SK-N-SH (cell line): Measurements from ENCODE around the gene KIZ. TPM values are rescaled to one million over a fixed set of nuclear protein-coding genes. Genes with fewer than 3 reads are reported as not detected.

Source experiments
- CTCF ChIA-PET: fragments of 300-600, 350-600 bp; formaldehyde crosslinking; extraction: SDS; loops from one replicate; lab custom pipeline; 2021; lab: Yijun Ruan, JAX
- POLR2A ChIA-PET: fragments of 350-600 bp; sonication (Branson Sonifier 250); formaldehyde crosslinking; extraction: SDS; loops from one replicate; lab custom pipeline; 2020; ENCODE audit warnings: antibody characterized with exemption, inconsistent platforms; lab: Yijun Ruan, JAX
- DNase-seq: peaks from one replicate; pipeline ENCODE4 v3.0.0; 2012
- H2AFZ ChIP-seq: fragments of 200-600 bp; sonication (generic); 2 replicates; pipeline ENCODE4 v1.8.1; 2016; ENCODE audit warnings: antibody characterized with exemption, mild to moderate bottlenecking, low read depth
- H3F3A ChIP-seq: fragments of 200-600 bp; sonication (generic); replicated peaks from 2 replicates; pipeline ENCODE3; 2016; ENCODE audit warnings: antibody characterized with exemption, mild to moderate bottlenecking; ENCODE audit not compliant: insufficient read depth
- H3K27ac ChIP-seq, 2 experiments: fragments of 200-500 bp in 1 of 2; fragments of 200-600 bp in 1 of 2; sonication (Bioruptor generic) in 1 of 2; sonication (generic), shearing (Covaris generic) in 1 of 2; 2 replicates each; pipeline versions ENCODE4 v1.5.1 to v1.6.1; 2014 to 2016; ENCODE audit warnings: low read depth in 2 of 2, inconsistent platforms in 1 of 2, low read length in 1 of 2, mild to moderate bottlenecking in 1 of 2, mixed read lengths in 1 of 2
- H3K27me3 ChIP-seq: fragments of 200-600 bp; sonication (generic), shearing (Covaris generic); 2 replicates; pipeline ENCODE4 v1.6.1; 2016; ENCODE audit warnings: mixed run types; ENCODE audit not compliant: insufficient read depth
- H3K36me3 ChIP-seq, 2 experiments: fragments of 200-500 bp in 1 of 2; fragments of 200-600 bp in 1 of 2; sonication (Bioruptor generic) in 1 of 2; sonication (generic) in 1 of 2; replicated peaks in 1 of 2; 2 replicates each; pipeline versions ENCODE3 to v1.5.1; 2014 to 2016; ENCODE audit warnings: low read length in 1 of 2, mild to moderate bottlenecking in 1 of 2; ENCODE audit not compliant: insufficient read depth in 2 of 2, control insufficient read depth in 1 of 2
- H3K4me1 ChIP-seq, 2 experiments: fragments of 200-500 bp in 1 of 2; fragments of 200-600 bp in 1 of 2; sonication (Bioruptor generic) in 1 of 2; sonication (generic), shearing (Covaris generic) in 1 of 2; 2 replicates each; pipeline versions ENCODE4 v1.5.1 to v1.6.1; 2014 to 2016; ENCODE audit warnings: low read depth in 1 of 2, low read length in 1 of 2, mixed run types in 1 of 2; ENCODE audit not compliant: insufficient read depth in 2 of 2, control insufficient read depth in 1 of 2
- H3K4me2 ChIP-seq: fragments of 200-600 bp; sonication (generic), shearing (Covaris generic); 2 replicates; pipeline ENCODE4 v1.6.1; 2017; ENCODE audit warnings: mixed run types
- H3K4me3 ChIP-seq, 2 experiments: fragments of 200-500 bp in 1 of 2; fragments of 200-600 bp in 1 of 2; sonication (Bioruptor generic) in 1 of 2; sonication (generic), shearing (Covaris generic) in 1 of 2; 2 replicates each; pipeline versions ENCODE4 v1.5.1 to v1.8.1; 2014 to 2016; ENCODE audit warnings: low read depth in 2 of 2, inconsistent platforms in 1 of 2, low read length in 1 of 2, mild to moderate bottlenecking in 1 of 2, mixed read lengths in 1 of 2, moderate library complexity in 1 of 2
- H3K79me2 ChIP-seq: fragments of 200-600 bp; sonication (generic); 2 replicates; pipeline ENCODE4 v1.8.1; 2017; ENCODE audit warnings: mild to moderate bottlenecking; ENCODE audit not compliant: insufficient read depth
- H3K9ac ChIP-seq: fragments of 200-600 bp; sonication (generic); 2 replicates; pipeline ENCODE4 v1.6.1; 2017; ENCODE audit warnings: mixed run types
- H3K9me2 ChIP-seq: fragments of 200-600 bp; sonication (generic); 2 replicates; pipeline ENCODE4 v1.6.1; 2017; ENCODE audit warnings: mixed run types
- H3K9me3 ChIP-seq: fragments of 200-600 bp; sonication (generic); 2 replicates; pipeline ENCODE4 v1.6.1; 2017; ENCODE audit warnings: mixed run types, mild to moderate bottlenecking, moderate library complexity
- H4K20me1 ChIP-seq: fragments of 200-600 bp; sonication (generic); 2 replicates; pipeline ENCODE4 v1.6.1; 2017; ENCODE audit warnings: mild to moderate bottlenecking, mixed run types; ENCODE audit not compliant: insufficient read depth
- EP300 ChIP-seq, 2 experiments: IDR thresholded peaks; 2 replicates each; pipeline versions ENCODE4 v1.4.0 to v1.6.1; 2012; ENCODE audit warnings: borderline replicate concordance in 1 of 2, low read depth in 1 of 2, low read length in 1 of 2
- FOXJ3 ChIP-seq: sonication (generic); formaldehyde crosslinking; IDR thresholded peaks from 2 replicates; pipeline ENCODE4 v1.5.1; 2020; ENCODE audit warnings: mild to moderate bottlenecking, missing genetic modification reagents
- FOXM1 ChIP-seq: IDR thresholded peaks from 2 replicates; pipeline ENCODE4 v1.4.0; 2012; ENCODE audit warnings: low read depth, mild to moderate bottlenecking
- GATA2 ChIP-seq: sonication (generic); formaldehyde crosslinking; IDR thresholded peaks from 2 replicates; pipeline ENCODE4 v1.5.0; 2020; ENCODE audit warnings: mild to moderate bottlenecking, missing genetic modification reagents
- MEF2A ChIP-seq: IDR thresholded peaks from 2 replicates; pipeline ENCODE4 v1.4.0; 2012; ENCODE audit warnings: low read depth, borderline replicate concordance
- MXI1 ChIP-seq: IDR thresholded peaks from 2 replicates; pipeline ENCODE4 v1.6.1; 2012; ENCODE audit warnings: mild to moderate bottlenecking, low read depth, low read length, improper control_type of control experiment
- RXRA ChIP-seq: IDR thresholded peaks from 2 replicates; pipeline ENCODE4 v1.4.0; 2012; ENCODE audit warnings: low read depth, mild to moderate bottlenecking, borderline replicate concordance
- SIN3A ChIP-seq: IDR thresholded peaks from 2 replicates; pipeline ENCODE4 v1.6.1; 2012; ENCODE audit warnings: low read depth, mild to moderate bottlenecking, low read length, moderate library complexity, borderline replicate concordance
- SMC3 ChIP-seq: IDR thresholded peaks from 2 replicates; pipeline ENCODE4 v1.6.1; 2012; ENCODE audit warnings: low read depth, low read length, improper control_type of control experiment
- TAF1 ChIP-seq: IDR thresholded peaks from 2 replicates; pipeline ENCODE4 v1.6.1; 2012; ENCODE audit warnings: low read depth, mild to moderate bottlenecking, low read length, moderate library complexity, borderline replicate concordance
- TCF12 ChIP-seq: IDR thresholded peaks from 2 replicates; pipeline ENCODE4 v1.4.0; 2012
- TEAD4 ChIP-seq: IDR thresholded peaks from 2 replicates; pipeline ENCODE4 v1.4.0; 2012; ENCODE audit warnings: mild to moderate bottlenecking, borderline replicate concordance; ENCODE audit not compliant: insufficient read depth
- ZBTB33 ChIP-seq: IDR thresholded peaks from 2 replicates; pipeline ENCODE4 v1.4.0; 2012; ENCODE audit warnings: low read depth, borderline replicate concordance
- WGBS: methylation state at CpG from one replicate; pipeline ENCODE4 v1.1.6; 2017; ENCODE audit warnings: low lambda C conversion rate; 5-methylcytosine and 5-hydroxymethylcytosine counted together
- polyA plus RNA-seq, 3 experiments: library from polyadenylated mRNA; depleted of rRNA; stranded (reverse); fragments of >200 nt; gene quantifications; 2 replicates each; pipeline ENCODE4 v1.2.3, GENCODE V29; 2012
- TF ChIP-seq, protein P1 (sequence below): fragments of 150-350 bp; IDR thresholded peaks from 2 replicates; pipeline ENCODE4 v1.6.1; 2016; ENCODE audit warnings: mild to moderate bottlenecking, low read depth, low read length
- TF ChIP-seq, protein P2 (sequence below): IDR thresholded peaks from 2 replicates; pipeline ENCODE4 v1.4.0; 2012; ENCODE audit warnings: low read depth
- TF ChIP-seq, protein P3 (sequence below): fragments of 200-600 bp; sonication (generic); IDR thresholded peaks from 2 replicates; pipeline ENCODE4 v1.6.1; 2017; ENCODE audit warnings: antibody characterized with exemption, mild to moderate bottlenecking, moderate library complexity
- TF ChIP-seq, protein P4 (sequence below): IDR thresholded peaks from 2 replicates; pipeline ENCODE4 v1.6.1; 2012; ENCODE audit warnings: mild to moderate bottlenecking, low read depth, low read length, moderate library complexity

KIZ gene
- polyA plus RNA-seq, 1 of the 3 experiments (the other 2 are of a cell fraction) = 3.9 TPM

GRCh38 chr20:21179757-21180156 lies 53.9 kb downstream of the KIZ start (continued):
- TF ChIP-seq TEAD4 (no peak), MXI1 (no peak), RXRA (no peak), TCF12 (no peak), SIN3A (no peak), FOXM1 (no peak), GATA2 (no peak), EP300 (IDR thresholded peaks at IDR 0.05; ENCODE audit: borderline replicate concordance in 1 of 2, low read depth in 1 of 2, low read length in 1 of 2) (no peak)
- TF ChIP-seq, protein P1, sequence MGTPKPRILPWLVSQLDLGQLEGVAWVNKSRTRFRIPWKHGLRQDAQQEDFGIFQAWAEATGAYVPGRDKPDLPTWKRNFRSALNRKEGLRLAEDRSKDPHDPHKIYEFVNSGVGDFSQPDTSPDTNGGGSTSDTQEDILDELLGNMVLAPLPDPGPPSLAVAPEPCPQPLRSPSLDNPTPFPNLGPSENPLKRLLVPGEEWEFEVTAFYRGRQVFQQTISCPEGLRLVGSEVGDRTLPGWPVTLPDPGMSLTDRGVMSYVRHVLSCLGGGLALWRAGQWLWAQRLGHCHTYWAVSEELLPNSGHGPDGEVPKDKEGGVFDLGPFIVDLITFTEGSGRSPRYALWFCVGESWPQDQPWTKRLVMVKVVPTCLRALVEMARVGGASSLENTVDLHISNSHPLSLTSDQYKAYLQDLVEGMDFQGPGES = no peak
- TF ChIP-seq, protein P2, sequence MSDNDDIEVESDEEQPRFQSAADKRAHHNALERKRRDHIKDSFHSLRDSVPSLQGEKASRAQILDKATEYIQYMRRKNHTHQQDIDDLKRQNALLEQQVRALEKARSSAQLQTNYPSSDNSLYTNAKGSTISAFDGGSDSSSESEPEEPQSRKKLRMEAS = no peak
- TF ChIP-seq, protein P3, sequence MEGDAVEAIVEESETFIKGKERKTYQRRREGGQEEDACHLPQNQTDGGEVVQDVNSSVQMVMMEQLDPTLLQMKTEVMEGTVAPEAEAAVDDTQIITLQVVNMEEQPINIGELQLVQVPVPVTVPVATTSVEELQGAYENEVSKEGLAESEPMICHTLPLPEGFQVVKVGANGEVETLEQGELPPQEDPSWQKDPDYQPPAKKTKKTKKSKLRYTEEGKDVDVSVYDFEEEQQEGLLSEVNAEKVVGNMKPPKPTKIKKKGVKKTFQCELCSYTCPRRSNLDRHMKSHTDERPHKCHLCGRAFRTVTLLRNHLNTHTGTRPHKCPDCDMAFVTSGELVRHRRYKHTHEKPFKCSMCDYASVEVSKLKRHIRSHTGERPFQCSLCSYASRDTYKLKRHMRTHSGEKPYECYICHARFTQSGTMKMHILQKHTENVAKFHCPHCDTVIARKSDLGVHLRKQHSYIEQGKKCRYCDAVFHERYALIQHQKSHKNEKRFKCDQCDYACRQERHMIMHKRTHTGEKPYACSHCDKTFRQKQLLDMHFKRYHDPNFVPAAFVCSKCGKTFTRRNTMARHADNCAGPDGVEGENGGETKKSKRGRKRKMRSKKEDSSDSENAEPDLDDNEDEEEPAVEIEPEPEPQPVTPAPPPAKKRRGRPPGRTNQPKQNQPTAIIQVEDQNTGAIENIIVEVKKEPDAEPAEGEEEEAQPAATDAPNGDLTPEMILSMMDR = no peak

- Histone ChIP-seq H2AFZ (no peak overlapping the region), H3F3A (no peaks in the 10 kb centered on the region), H3K4me3 (no peak overlapping the region), H4K20me1 (no peaks in the 10 kb centered on the region), H3K27ac (no peak overlapping the region), H3K9me3 (0 out of 2 replicates have a peak, but pooled peaks cover 5% of the 10 kb centered on the region)
- no peak for TF ChIP-seq MEF2A
- TF ChIP-seq FOXJ3 = no peak
- TF ChIP-seq, all 33 proteins: peak for 0
- 66% methylated on average over 6 of the region's 6 CpGs for WGBS
- ChIA-PET CTCF (no interaction called here), POLR2A (no interaction called here)
- Histone ChIP-seq H3K36me3 (no peaks in the 10 kb centered on the region), H3K4me1 (no peaks in the 10 kb centered on the region), H3K9me2 (no peaks in the 10 kb centered on the region), H3K4me2 (no peak overlapping the region), H3K9ac (no peak overlapping the region), H3K27me3 (no peaks in the 10 kb centered on the region), H3K79me2 (no peaks in the 10 kb centered on the region)
- no peak for DNase-seq
Observed at GRCh38 chr20:21180248-21180647, 54.4 kb downstream of the KIZ start.

- Histone ChIP-seq H3K27me3 (no peaks in the 10 kb centered on the region), H3K9ac (no peak overlapping the region), H3K79me2 (no peaks in the 10 kb centered on the region), H3K4me3 (no peak overlapping the region), H4K20me1 (no peaks in the 10 kb centered on the region), H3K27ac (no peak overlapping the region), H3K4me1 (no peaks in the 10 kb centered on the region), H3K4me2 (no peak overlapping the region), H3F3A (no peaks in the 10 kb centered on the region), H3K9me3 (0 out of 2 replicates have a peak, but pooled peaks cover 5% of the 10 kb centered on the region), H2AFZ (no peak overlapping the region), H3K36me3 (no peaks in the 10 kb centered on the region), H3K9me2 (no peaks in the 10 kb centered on the region)
- ChIA-PET CTCF (interaction anchor here (1.3 kb wide), 1 partner anchor 10 kb away, joined by 3 read pairs; no protein-coding TSS in a partner anchor), POLR2A (no interaction called here)
- no peak for DNase-seq
- WGBS = 78% methylated on average over 3 of the region's 3 CpGs
- TF ChIP-seq ZBTB33 = no peak
- TF ChIP-seq SMC3 = no peak
- TF ChIP-seq, protein P4, sequence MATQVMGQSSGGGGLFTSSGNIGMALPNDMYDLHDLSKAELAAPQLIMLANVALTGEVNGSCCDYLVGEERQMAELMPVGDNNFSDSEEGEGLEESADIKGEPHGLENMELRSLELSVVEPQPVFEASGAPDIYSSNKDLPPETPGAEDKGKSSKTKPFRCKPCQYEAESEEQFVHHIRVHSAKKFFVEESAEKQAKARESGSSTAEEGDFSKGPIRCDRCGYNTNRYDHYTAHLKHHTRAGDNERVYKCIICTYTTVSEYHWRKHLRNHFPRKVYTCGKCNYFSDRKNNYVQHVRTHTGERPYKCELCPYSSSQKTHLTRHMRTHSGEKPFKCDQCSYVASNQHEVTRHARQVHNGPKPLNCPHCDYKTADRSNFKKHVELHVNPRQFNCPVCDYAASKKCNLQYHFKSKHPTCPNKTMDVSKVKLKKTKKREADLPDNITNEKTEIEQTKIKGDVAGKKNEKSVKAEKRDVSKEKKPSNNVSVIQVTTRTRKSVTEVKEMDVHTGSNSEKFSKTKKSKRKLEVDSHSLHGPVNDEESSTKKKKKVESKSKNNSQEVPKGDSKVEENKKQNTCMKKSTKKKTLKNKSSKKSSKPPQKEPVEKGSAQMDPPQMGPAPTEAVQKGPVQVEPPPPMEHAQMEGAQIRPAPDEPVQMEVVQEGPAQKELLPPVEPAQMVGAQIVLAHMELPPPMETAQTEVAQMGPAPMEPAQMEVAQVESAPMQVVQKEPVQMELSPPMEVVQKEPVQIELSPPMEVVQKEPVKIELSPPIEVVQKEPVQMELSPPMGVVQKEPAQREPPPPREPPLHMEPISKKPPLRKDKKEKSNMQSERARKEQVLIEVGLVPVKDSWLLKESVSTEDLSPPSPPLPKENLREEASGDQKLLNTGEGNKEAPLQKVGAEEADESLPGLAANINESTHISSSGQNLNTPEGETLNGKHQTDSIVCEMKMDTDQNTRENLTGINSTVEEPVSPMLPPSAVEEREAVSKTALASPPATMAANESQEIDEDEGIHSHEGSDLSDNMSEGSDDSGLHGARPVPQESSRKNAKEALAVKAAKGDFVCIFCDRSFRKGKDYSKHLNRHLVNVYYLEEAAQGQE = no peak
- no peak for TF ChIP-seq SIN3A
- TF ChIP-seq TEAD4 = no peak
- TF ChIP-seq FOXM1 = no peak
- TF ChIP-seq TAF1 = no peak
Observed at GRCh38 chr20:21181028-21181427, 55.1 kb downstream of the KIZ start.
